ENCODE results near the gene PLS3. TPM values are rescaled to one million over a fixed set of nuclear protein-coding genes. Genes with fewer than 3 reads are reported as not detected.

PLS3 gene
- total RNA-seq, 4 donors from 2014 or later = 76.8 to 84.0 (median 80.8) TPM

GRCh38 chrX:115697806-115698205 is 136.8 kb downstream of the PLS3 start:
- no peak for TF ChIP-seq POLR2A (IDR thresholded peaks at IDR 0.05; ENCODE audit: low read depth)
- no peak for TF ChIP-seq CTCF (IDR thresholded peaks at IDR 0.05)
- TF ChIP-seq POLR2AphosphoS5 (IDR thresholded peaks at IDR 0.05) = no peak
- TF ChIP-seq EP300 (IDR thresholded peaks at IDR 0.05) = no peak
- H3K27me3 ChIP-seq = no peaks in the 10 kb centered on the region
- H3K36me3 ChIP-seq = no peaks in the 10 kb centered on the region
- 83% methylated on average over 2 of the region's 2 CpGs for WGBS
- intact Hi-C loops (cut with DNase I) = no loop called here
- H3K27ac ChIP-seq (replicated peaks in 1 of 4) = no peak overlapping the region
- no peaks in the 10 kb centered on the region for H3K9me3 ChIP-seq
- H3K4me1 ChIP-seq = no peaks in the 10 kb centered on the region
- no peak for DNase-seq (ENCODE audit: extremely low spot score)
- no peak overlapping the region for H3K4me3 ChIP-seq

Small RNA genes within 50 kb of the gene (small RNA-seq; reads per million reads assigned to genes)
- gene RF00264 = 0 reads per million in 3 donors
